Left ventricle myocardium inferior (tissue), 1 donor: ENCODE results near the gene CPT1C. TPM values are rescaled to one million over a fixed set of nuclear protein-coding genes. Genes with fewer than 3 reads are reported as not detected.
A peak's percentile ranks its signal among the peaks of the same experiment; 100 is the strongest.

Experiments used
- DNase-seq: peaks from one replicate; pipeline ENCODE4 v3.0.0-alpha.2; 2020
- H3K27ac ChIP-seq: fragments of 200-600 bp; replicated peaks from 2 replicates; pipeline ENCODE4 v1.8.0; 2021
- H3K27me3 ChIP-seq: fragments of 200-600 bp; 2 replicates; pipeline ENCODE4 v1.8.0; 2021; ENCODE audit warnings: low read depth
- H3K36me3 ChIP-seq: fragments of 200-600 bp; 2 replicates; pipeline ENCODE4 v1.8.0; 2021
- H3K4me1 ChIP-seq: fragments of 200-600 bp; 2 replicates; pipeline ENCODE4 v1.8.0; 2021
- H3K4me3 ChIP-seq: fragments of 200-600 bp; 2 replicates; pipeline ENCODE4 v1.8.0; 2021; ENCODE audit warnings: mild to moderate bottlenecking, moderate library complexity
- H3K9me3 ChIP-seq: fragments of 200-600 bp; replicated peaks from 2 replicates; pipeline ENCODE4 v1.8.0; 2021
- intact Hi-C: fragments of 100-400 bp; cut with micrococcal nuclease; formaldehyde crosslinking; loops from one replicate; pipeline ENCODE4 v1.11.0; 2022
- total RNA-seq: library from RNA; stranded (reverse); fragmentation: NEBNext Ultra II Directional; extraction: Animal tissue kit (Norgen Biotek cat#: 25700); gene quantifications from one replicate; pipeline ENCODE4 v1.2.1, GENCODE V29; 2021
- TF ChIP-seq, protein P1 (sequence below): fragments of 200-600 bp; IDR thresholded peaks from 2 replicates; pipeline ENCODE4 v1.8.0; 2021; ENCODE audit warnings: antibody characterized with exemption, mild to moderate bottlenecking, borderline replicate concordance
- donor health status: DM: no; HTN: yes; CAD: no; lungs with severe emphysema.

The CPT1C gene
- total RNA-seq, 1 donor from 2014 or later = 2.5 TPM

GRCh38 chr19:49739098-49739497 is 48.2 kb downstream of the CPT1C start:
- TF ChIP-seq, protein P1, sequence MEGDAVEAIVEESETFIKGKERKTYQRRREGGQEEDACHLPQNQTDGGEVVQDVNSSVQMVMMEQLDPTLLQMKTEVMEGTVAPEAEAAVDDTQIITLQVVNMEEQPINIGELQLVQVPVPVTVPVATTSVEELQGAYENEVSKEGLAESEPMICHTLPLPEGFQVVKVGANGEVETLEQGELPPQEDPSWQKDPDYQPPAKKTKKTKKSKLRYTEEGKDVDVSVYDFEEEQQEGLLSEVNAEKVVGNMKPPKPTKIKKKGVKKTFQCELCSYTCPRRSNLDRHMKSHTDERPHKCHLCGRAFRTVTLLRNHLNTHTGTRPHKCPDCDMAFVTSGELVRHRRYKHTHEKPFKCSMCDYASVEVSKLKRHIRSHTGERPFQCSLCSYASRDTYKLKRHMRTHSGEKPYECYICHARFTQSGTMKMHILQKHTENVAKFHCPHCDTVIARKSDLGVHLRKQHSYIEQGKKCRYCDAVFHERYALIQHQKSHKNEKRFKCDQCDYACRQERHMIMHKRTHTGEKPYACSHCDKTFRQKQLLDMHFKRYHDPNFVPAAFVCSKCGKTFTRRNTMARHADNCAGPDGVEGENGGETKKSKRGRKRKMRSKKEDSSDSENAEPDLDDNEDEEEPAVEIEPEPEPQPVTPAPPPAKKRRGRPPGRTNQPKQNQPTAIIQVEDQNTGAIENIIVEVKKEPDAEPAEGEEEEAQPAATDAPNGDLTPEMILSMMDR = no peak
- no peaks in the 10 kb centered on the region for H3K27me3 ChIP-seq
- no peak overlapping the region for H3K27ac ChIP-seq
- DNase-seq = no peak
- no peaks in the 10 kb centered on the region for H3K36me3 ChIP-seq
- intact Hi-C loops = no loop called here
- no peak overlapping the region for H3K4me3 ChIP-seq
- no peaks in the 10 kb centered on the region for H3K9me3 ChIP-seq
- no peaks in the 10 kb centered on the region for H3K4me1 ChIP-seq

DNA sequence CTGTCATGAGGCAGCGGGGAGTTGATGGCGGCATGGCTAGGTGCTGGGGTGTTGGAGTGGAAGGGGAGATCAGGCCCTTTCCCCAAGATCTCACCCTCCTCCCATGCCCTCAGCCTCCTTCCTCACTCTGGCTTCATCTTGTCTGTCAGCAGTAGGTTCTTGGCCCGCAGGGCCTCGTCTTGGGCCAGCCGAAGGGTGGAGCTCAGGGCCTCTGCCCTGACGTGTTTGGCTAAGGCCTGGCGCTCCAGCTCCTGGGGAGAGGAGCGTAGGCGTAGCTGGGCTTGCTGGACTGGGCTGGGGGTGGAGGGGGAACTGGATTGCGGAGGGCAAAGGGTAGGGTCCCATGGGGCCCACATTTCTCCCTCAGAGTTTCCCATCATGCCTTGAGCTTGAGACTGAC is 49.0 kb downstream of the CPT1C start:
- no peaks in the 10 kb centered on the region for H3K4me1 ChIP-seq
- TF ChIP-seq, protein P1 = no peak
- no peaks in the 10 kb centered on the region for H3K27me3 ChIP-seq
- no peak overlapping the region for H3K4me3 ChIP-seq
- no peaks in the 10 kb centered on the region for H3K9me3 ChIP-seq
- H3K27ac ChIP-seq = no peak overlapping the region
- H3K36me3 ChIP-seq = no peaks in the 10 kb centered on the region
- intact Hi-C loops = no loop called here
- DNase-seq = no peak

GRCh38 chr19:49741210-49741844 is 50.4 kb downstream of the CPT1C start:
- no peaks in the 10 kb centered on the region for H3K4me1 ChIP-seq
- H3K36me3 ChIP-seq = no peaks in the 10 kb centered on the region
- no peaks in the 10 kb centered on the region for H3K9me3 ChIP-seq
- DNase-seq = no peak
- no peak overlapping the region for H3K4me3 ChIP-seq
- intact Hi-C loops = no loop called here
- no peaks in the 10 kb centered on the region for H3K27me3 ChIP-seq
- H3K27ac ChIP-seq = no peak overlapping the region
- TF ChIP-seq, protein P1 = no peak

DNA sequence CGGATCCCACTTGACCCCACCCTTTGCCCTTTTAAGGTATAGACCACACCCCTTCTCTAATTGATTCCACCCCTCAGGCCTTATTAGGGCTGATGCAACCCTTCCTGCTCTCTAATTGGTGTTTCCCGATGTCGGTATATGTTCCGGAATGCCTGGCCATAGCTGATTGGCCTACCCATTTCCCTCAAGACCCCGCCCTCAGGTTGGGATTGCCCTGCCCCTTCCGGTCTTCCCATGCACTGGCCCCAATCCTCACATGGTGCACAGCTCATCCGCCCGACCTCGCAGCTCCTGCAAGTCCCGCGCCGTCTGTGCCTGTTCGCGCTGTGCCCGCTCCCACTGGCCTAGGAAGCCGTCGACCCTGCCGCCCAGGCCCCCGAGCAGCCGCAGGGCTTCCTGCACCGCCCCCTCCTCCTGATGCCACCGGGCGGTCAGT is 54.0 kb downstream of the CPT1C start:
- no peaks in the 10 kb centered on the region for H3K4me1 ChIP-seq
- no peaks in the 10 kb centered on the region for H3K27me3 ChIP-seq
- TF ChIP-seq, protein P1 = no peak
- no peaks in the 10 kb centered on the region for H3K36me3 ChIP-seq
- H3K9me3 ChIP-seq = no peaks in the 10 kb centered on the region
- no peak overlapping the region for H3K4me3 ChIP-seq
- DNase-seq = no peak
- H3K27ac ChIP-seq = no peak overlapping the region
- intact Hi-C loops = no loop called here

GRCh38 chr19:49746206-49746958 is 55.5 kb downstream of the CPT1C start:
- H3K4me1 ChIP-seq = no peaks in the 10 kb centered on the region
- intact Hi-C loops = no loop called here
- TF ChIP-seq, protein P1 = no peak
- no peak overlapping the region for H3K4me3 ChIP-seq
- DNase-seq = peak; percentile 38
- no peaks in the 10 kb centered on the region for H3K9me3 ChIP-seq
- H3K27me3 ChIP-seq = no peaks in the 10 kb centered on the region
- H3K27ac ChIP-seq = no peak overlapping the region
- no peaks in the 10 kb centered on the region for H3K36me3 ChIP-seq
